GM18505 (cell line): Measurements from ENCODE around the gene RNF144B.
A peak's percentile ranks its signal among the peaks of the same experiment; 100 is the strongest.
"Not testable (repeated sequence)": the region's sequence is repeated elsewhere in the genome, so short reads cannot be mapped to it uniquely, and the experiment has no call there.

Source experiments
- ATAC-seq: cut with Tn5 transposase; IDR thresholded peaks from one replicate; pipeline ENCODE4 v1.9.1; 2021; ENCODE audit not compliant: unreplicated experiment
- POLR2A ChIP-seq: IDR thresholded peaks from 4 replicates; pipeline ENCODE4 v1.6.1; 2011; ENCODE audit warnings: borderline replicate concordance; ENCODE audit not compliant: insufficient read depth, insufficient read length; ENCODE audit errors: extremely low read depth

Gene RNF144B

GRCh38 chr6:18387061-18387721, at the start of gene RNF144B:
TSS of gene RNF144B (plus strand) at chr6:18387350. CDS start at chr6:18399535, 12,185 bp downstream.
- ATAC-seq = peak; percentile 89
- TF ChIP-seq POLR2A = no peak

DNA sequence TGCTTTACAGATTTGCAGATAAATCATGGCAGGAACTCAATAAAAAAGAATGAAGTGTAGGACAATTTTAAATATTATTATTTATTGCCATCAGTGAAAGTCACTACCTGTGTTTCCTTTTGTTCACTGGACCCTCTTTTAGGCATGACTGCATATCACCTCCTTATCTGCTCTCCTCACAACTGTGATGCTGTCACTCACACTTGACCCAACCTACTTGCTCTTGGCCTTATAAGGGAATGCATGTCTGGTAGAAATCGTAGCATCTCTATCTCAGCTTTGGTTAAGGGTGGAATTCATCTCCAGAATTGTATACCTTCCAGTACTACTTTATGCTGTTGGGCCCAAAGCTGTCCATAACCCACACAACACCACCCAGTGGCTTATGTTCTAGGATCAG, 47.6 kb upstream of the RNF144B start:
- no peak for TF ChIP-seq POLR2A
- ATAC-seq = no peak

DNA sequence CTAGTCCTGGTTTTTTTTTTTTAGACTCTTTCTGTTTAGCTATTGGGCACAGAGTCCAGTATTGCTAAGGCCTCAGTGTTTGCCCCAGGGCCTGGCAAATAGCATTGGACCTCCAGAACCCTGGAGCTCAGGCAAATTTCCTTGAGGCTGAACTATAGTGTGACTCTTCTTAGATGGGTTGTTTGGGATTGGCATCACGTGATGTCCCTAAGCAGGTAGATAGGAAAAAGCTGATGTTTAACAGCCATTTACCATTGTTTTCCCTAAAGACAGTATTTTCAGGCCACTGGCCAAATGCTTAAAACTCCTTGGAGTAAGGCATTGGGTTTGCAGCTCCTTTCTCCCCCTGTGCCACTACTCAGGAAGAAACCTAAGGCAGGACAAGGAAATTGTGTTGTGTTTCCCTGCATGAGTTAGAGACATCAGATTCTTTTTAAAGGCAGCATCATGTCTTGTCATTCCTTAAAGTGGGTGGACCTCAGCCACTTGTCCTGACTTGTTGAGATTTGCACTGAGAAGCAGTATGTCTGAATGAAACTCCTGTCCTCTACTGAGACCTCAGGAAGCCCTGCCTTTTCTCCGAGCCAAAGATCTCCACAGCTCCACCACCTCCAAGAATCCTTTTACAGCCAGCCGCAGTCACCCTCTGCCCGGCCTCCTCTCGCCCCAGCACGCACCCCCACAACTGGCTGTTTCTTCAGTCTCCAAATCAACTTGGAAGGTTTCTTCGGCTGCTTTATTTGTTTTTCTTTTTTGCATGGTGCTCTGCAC, 46.2 kb upstream of the RNF144B start:
- TF ChIP-seq POLR2A = no peak

DNA sequence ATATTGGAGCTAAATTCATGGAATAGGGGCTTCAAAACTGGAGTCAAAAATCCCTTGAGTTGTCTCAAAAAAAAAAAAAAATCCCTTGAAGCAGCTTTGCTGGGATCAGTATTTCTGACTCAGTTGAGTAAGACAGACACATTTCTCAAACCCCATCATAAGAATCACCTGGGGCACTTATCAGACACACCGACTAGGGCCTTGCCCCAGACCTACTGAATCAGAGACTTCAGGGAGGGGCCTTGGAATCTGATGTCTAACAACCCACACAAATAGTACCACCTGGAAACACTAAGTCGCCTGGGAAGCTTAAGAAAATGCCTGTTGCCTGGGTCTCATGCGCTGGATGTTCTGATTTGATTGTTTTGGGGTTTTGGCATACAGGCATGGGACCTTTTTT, 44.9 kb upstream of the RNF144B start:
- ATAC-seq = no peak
- no peak for TF ChIP-seq POLR2A

More for the DNA sequence above, 46.2 kb upstream of the RNF144B start:
- ATAC-seq = no peak

DNA sequence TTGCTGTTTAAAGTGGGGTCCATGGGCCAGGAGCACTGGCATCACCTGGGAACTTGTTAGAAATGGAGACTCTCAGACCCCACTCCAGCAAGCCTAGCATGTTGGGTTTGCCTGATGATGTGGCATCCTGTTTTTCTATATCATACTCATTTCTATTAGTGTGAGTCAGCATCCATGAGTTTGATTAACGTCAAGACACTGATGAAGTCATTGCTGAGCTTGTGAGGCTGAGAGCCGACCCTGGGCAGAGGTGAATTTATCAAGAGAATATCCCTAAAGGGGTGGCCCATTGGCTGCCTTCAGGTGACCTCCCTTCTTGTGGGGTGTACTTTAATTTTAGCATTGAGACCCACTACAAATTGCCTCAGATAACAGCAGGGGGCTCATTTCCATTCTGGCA, 43.4 kb upstream of the RNF144B start:
- TF ChIP-seq POLR2A = no peak
- no peak for ATAC-seq

DNA sequence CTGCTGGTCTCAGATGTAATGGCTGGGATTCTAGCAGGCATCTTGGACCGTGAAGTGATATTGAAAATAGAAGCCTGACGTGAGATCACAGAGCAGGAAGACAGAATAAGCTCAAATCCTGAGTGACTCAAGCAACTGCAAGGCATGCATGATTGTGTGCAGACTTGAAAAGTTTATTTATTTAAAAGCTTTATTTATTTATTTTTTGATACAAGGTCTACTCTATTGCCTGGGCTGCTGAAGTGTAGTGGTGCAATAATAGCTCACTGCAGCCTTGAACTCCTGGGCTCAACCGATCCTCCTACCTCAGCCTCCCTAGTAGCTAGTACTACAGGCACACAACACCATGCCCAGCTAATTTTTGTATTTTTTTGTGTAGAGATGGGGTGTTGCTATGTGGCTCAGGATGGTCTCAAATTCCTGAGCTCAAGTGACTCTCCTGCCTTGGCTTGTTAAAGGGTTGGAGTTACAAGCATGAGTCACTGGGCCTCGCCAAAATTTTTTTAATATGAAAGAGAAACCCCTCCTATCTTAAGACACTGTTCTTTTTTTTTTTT, 40.1 kb upstream of the RNF144B start:
- ATAC-seq = no peak

GRCh38 chr6:18347866-18348265, 39.3 kb upstream of the RNF144B start:
- no peak for ATAC-seq
- TF ChIP-seq POLR2A = no peak

More for the DNA sequence above, 40.1 kb upstream of the RNF144B start:
- TF ChIP-seq POLR2A = no peak

DNA sequence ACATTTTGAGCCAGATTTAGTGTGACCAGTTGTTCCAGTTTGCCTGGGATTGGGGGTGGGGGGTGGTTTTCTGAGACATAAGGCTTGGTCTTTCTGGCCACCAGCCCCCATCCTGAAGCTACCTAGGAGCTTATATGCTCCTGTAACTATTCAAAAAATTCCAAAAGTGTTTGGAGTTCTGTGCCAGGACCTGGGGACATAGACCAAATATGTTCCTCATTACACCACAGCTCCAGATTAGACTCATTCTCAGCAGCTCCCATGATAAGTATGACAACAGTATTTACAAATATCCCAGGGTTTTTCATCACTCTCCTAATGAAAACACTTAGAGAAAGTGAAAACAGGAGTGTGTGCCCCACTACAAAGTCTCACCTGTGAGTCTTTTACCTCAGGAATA, 37.8 kb upstream of the RNF144B start:
- TF ChIP-seq POLR2A = no peak
- ATAC-seq = no peak

DNA sequence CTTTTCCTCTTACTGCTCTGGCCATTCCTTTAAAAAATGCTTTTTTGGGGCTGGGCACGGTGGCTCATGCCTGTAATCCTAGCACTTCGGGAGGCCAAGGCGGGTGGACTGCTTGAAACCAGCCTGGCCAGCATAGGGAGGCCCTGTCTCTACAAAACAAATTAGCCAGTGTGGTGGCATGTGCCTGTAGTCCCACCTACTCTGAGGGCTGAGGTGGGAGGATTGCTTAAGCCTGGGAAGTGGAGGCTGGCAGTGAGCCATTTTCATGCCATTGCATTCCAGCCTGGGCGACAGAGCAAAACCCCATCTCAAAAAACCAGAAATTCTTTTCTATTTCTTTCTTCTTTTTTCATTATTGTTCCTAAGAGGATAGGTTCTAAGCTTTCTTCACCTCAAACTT, 36.9 kb upstream of the RNF144B start:
- no peak for ATAC-seq
- TF ChIP-seq POLR2A = no peak

DNA sequence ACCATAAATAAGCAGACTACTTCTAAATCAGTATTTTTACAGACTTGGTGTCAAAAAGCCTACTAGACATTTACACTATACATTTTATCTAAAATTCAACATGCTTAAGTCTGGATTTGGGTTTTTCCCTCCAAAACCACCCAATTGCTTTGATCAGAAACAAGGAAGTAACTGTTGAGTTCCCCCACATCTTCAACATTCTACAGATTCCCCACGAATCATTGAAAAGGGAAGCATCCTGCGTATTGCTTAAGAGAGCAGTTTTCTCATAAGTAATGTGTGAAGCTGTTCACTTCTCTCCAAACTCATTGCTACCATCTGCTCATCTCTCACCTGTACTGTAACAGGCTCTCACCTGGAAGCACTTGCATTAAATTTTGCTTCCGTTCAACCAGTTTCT, 36.4 kb upstream of the RNF144B start:
- no peak for TF ChIP-seq POLR2A
- no peak for ATAC-seq

DNA sequence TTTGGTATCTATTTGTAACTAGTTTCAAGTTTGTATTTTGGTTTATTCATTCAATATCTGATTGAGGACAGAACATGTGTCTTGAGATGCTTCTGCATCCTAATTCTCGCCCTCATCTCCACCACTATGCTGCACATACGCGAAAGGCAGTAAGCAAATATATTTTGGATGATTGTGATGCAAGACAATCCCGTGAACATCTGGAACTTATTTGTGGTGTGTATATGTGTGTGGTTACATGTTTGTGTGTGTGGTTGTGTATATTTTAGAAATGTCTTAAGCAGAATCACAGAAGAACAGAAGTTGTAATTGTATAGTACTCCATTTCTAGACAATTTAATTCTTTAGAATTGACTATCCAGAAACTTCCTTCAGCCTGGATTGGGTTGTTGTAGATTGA, 35.1 kb upstream of the RNF144B start:
- TF ChIP-seq POLR2A = no peak
- no peak for ATAC-seq

DNA sequence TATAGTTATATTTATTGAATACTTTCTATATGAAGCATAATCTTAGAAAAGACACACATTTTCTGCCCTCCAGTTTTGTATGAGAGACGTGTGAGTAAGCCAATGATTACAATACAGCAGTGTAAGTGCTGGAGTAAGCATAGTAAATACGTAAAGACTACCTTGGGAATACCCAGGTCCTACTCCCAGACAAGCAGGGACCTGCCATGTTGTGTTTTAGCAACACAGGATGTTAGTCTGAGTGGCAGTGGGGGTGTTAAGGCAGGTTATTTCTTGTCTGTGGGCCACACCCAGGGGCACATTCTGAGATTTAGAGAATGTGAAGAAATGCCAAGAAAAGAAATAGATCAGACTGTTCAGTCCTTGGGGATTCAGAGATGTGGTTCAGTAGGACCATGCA, 34.3 kb upstream of the RNF144B start:
- TF ChIP-seq POLR2A = no peak

GRCh38 chr6:18353251-18353650, 33.9 kb upstream of the RNF144B start:
- TF ChIP-seq POLR2A = no peak
- no peak for ATAC-seq

More for the DNA sequence above, 34.3 kb upstream of the RNF144B start:
- no peak for ATAC-seq

DNA sequence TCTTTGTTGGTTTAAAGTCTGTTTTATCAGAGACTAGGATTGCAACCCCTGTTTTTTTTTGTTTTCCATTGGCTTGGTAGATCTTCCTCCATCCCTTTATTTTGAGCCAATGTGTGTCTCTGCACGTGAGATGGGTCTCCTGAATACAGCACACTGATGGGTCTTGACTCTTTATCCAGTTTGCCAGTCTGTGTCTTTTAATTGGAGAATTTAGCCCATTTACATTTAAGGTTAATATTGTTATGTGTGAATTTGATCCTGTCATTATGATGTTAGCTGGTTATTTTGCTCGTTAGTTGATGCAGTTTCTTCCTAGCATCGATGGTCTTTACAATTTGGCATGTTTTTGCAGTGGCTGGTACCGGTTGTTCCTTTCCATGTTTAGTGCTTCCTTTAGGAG, 29.6 kb upstream of the RNF144B start:
- ATAC-seq = not testable (repeated sequence)

DNA sequence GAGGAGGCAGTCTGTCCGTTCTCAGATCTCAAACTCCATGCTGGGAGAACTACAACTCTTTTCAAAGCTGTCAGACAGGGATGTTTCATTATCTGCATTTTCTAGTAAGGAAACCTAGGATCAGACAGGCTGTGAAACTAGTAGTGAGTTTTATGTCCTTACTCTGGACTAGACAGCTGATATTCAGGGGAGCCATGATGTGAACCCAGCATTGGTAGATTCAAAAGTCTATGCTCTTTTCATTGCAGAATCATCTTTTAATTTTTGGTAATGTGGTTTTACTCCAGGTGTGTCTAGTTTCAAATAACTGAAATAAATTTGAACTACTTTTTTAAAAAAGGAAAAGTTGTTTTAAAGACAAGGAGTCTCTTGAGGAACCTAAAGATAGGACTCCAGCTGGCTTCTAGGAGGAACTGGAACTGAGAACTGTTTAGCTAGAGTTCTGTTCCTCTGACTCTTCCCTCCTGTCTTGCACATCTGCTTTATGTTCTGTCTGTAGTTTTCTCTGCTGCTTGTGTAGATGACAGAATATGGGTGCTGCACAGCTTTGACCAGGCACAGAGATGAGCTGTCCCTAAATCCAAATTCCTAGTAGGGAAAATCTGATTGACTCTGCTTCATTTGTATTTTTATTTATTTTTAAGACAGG, 27.8 kb upstream of the RNF144B start:
- TF ChIP-seq POLR2A = no peak
- ATAC-seq = peak; percentile 97
